Measurements from ENCODE around the gene ACTL6A.
"Not testable (repeated sequence)": the region's sequence is repeated elsewhere in the genome, so short reads cannot be mapped to it uniquely, and the experiment has no call there.

ACTL6A gene

DNA sequence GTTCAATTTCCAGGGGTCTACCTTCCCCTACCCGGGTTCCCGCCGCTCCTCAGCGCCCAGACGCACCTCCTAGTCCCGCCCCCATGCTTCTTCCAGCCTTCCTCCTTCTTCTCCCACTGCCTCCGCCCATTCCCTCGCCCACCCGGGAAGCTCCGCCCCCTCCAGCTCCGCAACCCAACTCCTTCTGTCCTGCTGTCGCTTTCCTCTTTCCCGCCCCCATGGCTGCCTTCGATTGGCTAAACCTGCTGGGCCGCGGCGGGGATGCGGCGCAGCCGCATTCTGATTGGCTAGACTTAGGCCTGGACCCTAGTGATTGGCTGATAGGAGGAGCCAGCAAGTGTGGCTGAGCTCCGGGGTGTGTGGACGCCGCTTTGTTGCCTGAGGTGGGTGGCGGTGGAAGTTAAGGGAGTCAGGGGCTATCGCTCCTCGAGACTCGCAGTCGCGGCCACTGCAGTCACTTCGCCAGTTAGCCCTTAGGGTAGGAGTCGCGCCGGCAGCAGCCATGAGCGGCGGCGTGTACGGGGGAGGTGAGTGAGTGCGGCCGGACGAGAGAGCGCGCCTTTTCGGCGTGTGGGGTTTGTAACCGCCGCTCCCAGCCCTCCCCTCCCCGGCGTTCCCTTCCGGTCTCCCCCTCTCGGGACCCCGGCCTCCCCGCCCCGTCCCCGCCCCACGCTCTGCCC, at the start of gene ACTL6A:
Gene ACTL6A (plus strand): TSS at position 336 of the 680 bp plus-strand sequence. CDS start 167 bp downstream, at position 503.
- Mint-ChIP-seq H3K36me3 (no peaks in the 10 kb centered on the region), H3K27ac (peak within 1 kb of the TSS; percentile 81), H3K27me3 (no peaks in the 10 kb centered on the region), H3K4me1 (peaks cover 28% of the 10 kb centered on the region), H3K4me3 (peak within 1 kb of the TSS; percentile 86), H3K9me3 (no peaks in the 10 kb centered on the region)
- ATAC-seq, result peak; percentile 99

DNA sequence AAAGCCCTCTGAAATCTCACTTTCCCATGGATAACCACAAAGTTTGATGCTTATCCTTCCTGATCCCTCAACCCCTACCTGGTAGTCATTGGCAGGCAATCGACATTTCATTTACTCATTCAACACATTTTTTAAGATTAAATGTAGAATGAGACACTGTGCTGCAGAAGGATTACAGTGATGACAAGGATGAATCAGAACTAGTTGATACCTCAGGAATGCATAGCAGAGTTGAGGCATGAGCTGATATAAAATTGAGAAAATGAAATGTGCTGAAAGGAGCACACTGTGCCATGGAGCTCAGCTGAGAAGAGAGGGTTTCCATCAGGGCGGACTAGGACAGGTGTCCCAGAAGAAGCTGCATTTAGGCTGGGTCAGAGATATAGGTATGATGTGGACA, 48.9 kb upstream of the ACTL6A start:
- peaks cover 20% of the 10 kb centered on the region for H3K36me3 Mint-ChIP-seq
- H3K9me3 Mint-ChIP-seq, result peaks cover 19% of the 10 kb centered on the region
- no peak overlapping the region for H3K27ac Mint-ChIP-seq

DNA sequence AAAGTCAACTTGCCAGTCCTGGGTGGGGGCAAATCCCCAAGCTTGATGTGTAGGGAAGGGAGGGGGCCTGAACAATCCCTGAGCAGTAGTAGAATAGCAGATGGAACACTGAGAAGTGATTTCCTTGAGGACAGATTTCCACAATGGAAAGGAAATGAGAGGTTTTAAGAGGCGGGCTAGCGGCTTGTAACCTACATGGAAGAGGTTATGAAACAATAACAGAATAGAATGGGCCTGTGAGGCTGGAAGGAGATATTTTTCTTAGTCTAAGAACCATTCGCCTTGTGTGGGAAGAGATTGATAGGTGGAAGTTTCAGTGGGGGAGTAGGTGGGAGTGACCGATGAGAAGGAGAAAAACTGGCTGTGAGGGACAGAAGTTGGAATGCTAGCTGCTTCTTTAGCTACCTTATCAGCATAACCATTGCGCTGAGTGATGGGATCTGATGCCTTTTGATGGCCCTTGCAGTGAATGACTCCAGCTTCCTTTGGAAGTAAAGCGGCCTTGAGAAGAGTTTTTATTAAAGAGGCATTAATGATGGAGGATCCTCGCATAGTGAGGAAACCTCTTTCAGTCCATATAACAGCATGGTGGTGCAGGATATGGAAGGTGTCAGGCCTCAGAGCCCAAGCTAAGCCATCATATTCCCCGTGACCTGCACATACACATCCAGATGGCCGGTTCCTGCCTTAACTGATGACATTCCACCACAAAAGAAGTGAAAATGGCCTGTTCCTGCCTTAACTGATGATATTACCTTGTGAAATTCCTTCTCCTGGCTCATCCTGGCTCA, 46.1 kb upstream of the ACTL6A start:
- H3K4me3 Mint-ChIP-seq, H3K27ac Mint-ChIP-seq, H3K4me1 Mint-ChIP-seq, ATAC-seq, H3K27me3 Mint-ChIP-seq: not testable (repeated sequence)
- peaks cover 20% of the 10 kb centered on the region for H3K36me3 Mint-ChIP-seq
- peaks cover 19% of the 10 kb centered on the region for H3K9me3 Mint-ChIP-seq

More for the DNA sequence above, 48.9 kb upstream of the ACTL6A start:
- Mint-ChIP-seq H3K4me1 (no peaks in the 10 kb centered on the region), H3K27me3 (no peaks in the 10 kb centered on the region), H3K4me3 (no peak overlapping the region)
- ATAC-seq, result no peak

DNA sequence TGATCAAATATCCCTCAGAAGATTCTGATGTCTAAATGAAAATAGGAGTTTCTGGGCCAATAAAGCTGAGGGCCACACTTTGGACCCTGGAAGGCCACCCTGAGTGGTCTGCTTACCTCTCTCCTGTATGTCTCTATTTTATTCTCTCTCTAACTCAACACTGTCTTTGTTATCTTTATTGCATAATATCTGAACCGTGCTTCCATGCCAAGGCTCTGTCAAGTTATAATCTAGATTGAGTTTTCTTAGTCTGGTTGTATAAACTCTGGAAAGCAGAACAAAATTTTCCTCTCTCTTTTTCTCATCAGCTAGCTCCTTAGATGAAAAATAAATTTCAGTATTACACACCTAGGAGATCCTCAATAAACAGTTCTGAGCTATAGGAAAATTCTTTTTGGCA, 36.2 kb upstream of the ACTL6A start:
- ATAC-seq, result no peak
- Mint-ChIP-seq H3K27me3 (no peaks in the 10 kb centered on the region), H3K4me3 (no peak overlapping the region), H3K36me3 (no peaks in the 10 kb centered on the region), H3K27ac (no peak overlapping the region), H3K4me1 (no peaks in the 10 kb centered on the region), H3K9me3 (no peaks in the 10 kb centered on the region)

DNA sequence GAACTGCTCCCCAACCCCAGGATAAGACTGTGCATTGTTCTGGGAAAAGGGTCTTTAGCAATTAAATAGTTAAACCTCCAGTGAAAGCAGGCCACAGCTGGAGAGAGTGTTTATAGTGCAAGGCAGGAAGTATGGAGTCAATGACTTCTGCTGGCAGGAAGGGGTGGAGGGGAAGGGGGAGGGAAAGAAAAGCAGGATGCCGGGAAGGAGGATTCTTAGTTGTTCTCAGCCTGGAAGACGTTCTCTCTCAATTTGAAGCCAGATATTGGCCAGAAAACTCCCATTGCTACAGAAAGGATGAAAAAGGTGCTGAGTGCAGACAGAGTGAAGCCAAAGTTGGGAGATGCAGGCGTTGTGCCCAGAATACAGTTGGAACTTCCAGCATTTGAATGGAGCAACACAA, 35.7 kb upstream of the ACTL6A start:
- H3K4me3 Mint-ChIP-seq, result no peak overlapping the region
- no peak overlapping the region for H3K27ac Mint-ChIP-seq
- no peaks in the 10 kb centered on the region for H3K9me3 Mint-ChIP-seq
- H3K36me3 Mint-ChIP-seq, result no peaks in the 10 kb centered on the region
- H3K4me1 Mint-ChIP-seq, result no peaks in the 10 kb centered on the region
- no peak for ATAC-seq
- no peaks in the 10 kb centered on the region for H3K27me3 Mint-ChIP-seq

DNA sequence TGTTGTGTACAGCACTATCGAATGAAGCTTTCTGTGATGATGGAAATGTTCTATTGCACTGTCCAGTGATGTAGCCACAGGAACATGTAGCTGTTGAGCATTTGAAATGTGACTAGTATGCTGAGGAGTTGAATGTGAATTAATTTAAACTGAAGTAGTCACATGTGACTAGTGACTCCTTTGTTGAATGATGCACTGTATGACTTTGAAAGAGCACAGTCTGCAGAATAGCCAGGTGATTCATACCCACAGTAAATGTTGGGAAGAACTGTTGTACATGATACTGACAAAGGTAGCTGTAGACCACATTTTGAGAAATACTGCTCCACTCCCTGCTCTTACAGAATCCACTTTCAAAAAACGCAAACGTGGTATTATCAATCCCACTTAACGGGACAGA, 34.0 kb upstream of the ACTL6A start:
- Mint-ChIP-seq H3K27ac (no peak overlapping the region), H3K4me3 (no peak overlapping the region), H3K9me3 (no peaks in the 10 kb centered on the region), H3K4me1 (no peaks in the 10 kb centered on the region), H3K36me3 (no peaks in the 10 kb centered on the region), H3K27me3 (peaks cover under 1% of the 10 kb centered on the region)
- no peak for ATAC-seq

DNA sequence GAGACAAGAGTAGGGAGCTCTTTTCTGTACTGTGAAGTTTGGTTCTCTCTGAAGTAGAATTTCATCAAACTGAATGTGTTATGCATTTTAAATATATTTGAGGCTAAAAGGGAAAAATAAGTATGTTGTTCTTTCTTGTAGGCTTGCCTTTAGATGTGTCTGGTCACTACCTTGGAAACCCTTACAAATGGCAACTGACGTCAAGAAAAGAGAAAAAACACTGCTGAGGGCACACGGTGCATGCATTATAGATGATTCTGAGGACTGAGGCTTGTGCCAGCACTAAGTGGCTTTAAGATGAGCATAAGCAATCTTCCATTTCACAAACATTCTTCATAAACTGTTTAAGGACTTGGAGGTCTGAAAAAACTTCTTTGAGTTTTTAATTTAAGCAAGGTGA, 31.1 kb upstream of the ACTL6A start:
- Mint-ChIP-seq H3K36me3 (no peaks in the 10 kb centered on the region), H3K4me3 (no peak overlapping the region), H3K9me3 (no peaks in the 10 kb centered on the region), H3K27me3 (peaks cover 13% of the 10 kb centered on the region), H3K4me1 (no peaks in the 10 kb centered on the region), H3K27ac (no peak overlapping the region)
- no peak for ATAC-seq

DNA sequence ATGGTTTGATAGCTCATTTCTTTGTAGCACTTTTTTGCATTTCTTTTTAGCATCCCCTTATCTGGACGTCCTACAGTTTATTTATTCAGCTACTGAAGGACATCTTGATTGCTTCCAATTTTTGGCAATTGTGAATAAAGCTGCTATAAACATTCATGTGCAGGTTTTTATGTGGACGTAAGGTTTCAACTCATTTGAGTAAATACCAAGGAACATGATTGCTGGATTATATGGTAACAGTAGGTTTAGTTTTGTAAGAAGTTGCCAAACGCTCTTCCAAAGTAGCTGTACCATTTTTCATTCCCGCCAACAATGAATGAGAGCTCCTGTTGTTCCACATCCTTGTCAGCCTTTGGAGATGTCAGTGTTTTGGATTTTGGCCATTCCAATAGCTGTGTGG, 29.5 kb upstream of the ACTL6A start:
- Mint-ChIP-seq H3K27me3 (peaks cover 13% of the 10 kb centered on the region), H3K9me3 (no peaks in the 10 kb centered on the region), H3K36me3 (no peaks in the 10 kb centered on the region), H3K4me1 (no peaks in the 10 kb centered on the region), H3K4me3 (no peak overlapping the region), H3K27ac (no peak overlapping the region)
- no peak for ATAC-seq

DNA sequence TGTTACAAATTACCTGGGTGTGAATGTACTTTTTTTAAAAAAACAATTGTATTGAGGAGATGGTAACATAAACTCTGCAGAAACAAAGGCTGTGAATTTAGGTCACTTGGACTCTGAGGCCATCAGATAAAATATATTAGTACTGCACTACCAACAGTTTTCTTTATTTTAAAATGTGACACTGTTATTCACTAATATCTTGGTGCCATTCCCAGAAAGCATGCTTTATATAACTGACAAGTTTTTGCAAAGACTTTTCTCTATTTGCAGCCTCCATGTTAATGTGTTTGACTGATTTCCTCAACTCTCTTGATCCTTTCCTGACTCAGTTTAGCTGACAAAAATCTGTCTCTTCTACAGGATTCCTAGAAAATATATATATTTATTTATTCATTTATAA, 26.5 kb upstream of the ACTL6A start:
- no peak for ATAC-seq
- H3K27ac Mint-ChIP-seq, result no peak overlapping the region
- no peaks in the 10 kb centered on the region for H3K9me3 Mint-ChIP-seq
- H3K36me3 Mint-ChIP-seq, result no peaks in the 10 kb centered on the region
- peaks cover 13% of the 10 kb centered on the region for H3K27me3 Mint-ChIP-seq
- H3K4me3 Mint-ChIP-seq, result no peak overlapping the region
- no peaks in the 10 kb centered on the region for H3K4me1 Mint-ChIP-seq

DNA sequence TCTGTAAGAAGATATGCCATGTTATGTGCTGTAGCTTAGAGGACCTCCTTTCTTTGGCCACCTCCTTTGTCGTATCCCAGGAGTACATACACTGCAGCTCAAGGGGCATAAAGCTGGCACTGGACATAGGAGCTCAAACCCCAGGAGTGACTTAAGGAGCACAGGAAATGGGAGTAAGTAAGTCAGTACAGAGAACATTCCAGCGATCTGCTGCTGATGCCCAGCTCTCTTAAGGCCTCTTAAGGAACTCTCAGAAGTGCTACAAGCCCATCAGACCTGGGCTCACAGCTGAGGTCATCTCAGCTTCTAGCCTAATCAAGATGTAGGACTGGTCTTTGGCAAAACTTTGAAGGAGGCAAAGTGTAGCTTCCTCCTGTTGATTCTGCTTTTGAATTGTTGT, 21.6 kb upstream of the ACTL6A start:
- no peaks in the 10 kb centered on the region for H3K36me3 Mint-ChIP-seq
- ATAC-seq, result no peak
- H3K4me3 Mint-ChIP-seq, result no peak overlapping the region
- no peaks in the 10 kb centered on the region for H3K4me1 Mint-ChIP-seq
- no peaks in the 10 kb centered on the region for H3K9me3 Mint-ChIP-seq
- H3K27ac Mint-ChIP-seq, result no peak overlapping the region
- H3K27me3 Mint-ChIP-seq, result peaks cover 6% of the 10 kb centered on the region

DNA sequence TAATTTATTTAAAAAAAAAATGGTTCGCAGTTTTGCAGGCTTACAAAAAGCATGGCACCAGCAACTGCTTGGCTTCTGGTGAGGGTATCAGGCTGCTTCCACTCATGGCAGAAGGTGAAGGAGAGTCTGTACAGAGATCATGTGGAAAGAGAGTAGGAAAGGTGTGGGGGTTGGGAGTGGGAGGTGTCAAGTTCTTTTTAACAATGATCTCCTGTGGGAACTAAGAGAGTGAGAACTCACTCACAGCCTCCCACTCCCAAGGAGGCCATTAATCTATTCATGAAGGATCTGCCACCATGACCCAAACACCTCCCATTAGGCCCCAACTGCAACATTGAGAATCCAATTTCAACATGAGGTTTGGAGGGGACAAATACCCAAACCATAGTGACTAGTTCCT, 21.1 kb upstream of the ACTL6A start:
- Mint-ChIP-seq H3K27ac (no peak overlapping the region), H3K36me3 (no peaks in the 10 kb centered on the region), H3K4me1 (no peaks in the 10 kb centered on the region), H3K27me3 (peaks cover 6% of the 10 kb centered on the region), H3K9me3 (no peaks in the 10 kb centered on the region), H3K4me3 (no peak overlapping the region)
- no peak for ATAC-seq

DNA sequence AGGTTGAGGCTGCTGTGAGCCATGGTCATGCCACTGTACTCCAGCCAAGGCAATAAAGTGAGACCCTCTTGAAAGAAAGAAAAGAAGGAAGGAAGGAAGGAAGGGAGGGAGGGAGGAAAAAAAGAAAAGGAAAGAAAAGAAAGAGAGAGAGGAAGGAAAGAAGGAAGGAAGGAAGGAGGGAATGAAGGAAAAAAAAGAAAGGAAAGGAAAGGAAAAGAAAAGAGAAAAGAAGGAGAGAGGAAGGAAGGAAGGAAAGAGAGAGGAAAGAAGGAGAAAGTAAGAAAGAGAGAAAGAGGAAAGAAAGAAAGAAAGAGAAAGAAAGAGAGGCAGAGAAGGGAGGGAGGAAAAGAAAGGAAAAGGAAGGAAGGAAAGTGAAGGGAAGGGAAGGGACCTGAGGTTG, 20.4 kb upstream of the ACTL6A start:
- Mint-ChIP-seq H3K36me3 (no peaks in the 10 kb centered on the region), H3K4me1 (no peaks in the 10 kb centered on the region), H3K9me3 (no peaks in the 10 kb centered on the region), H3K4me3 (no peak overlapping the region), H3K27ac (no peak overlapping the region), H3K27me3 (peaks cover 6% of the 10 kb centered on the region)
- no peak for ATAC-seq

DNA sequence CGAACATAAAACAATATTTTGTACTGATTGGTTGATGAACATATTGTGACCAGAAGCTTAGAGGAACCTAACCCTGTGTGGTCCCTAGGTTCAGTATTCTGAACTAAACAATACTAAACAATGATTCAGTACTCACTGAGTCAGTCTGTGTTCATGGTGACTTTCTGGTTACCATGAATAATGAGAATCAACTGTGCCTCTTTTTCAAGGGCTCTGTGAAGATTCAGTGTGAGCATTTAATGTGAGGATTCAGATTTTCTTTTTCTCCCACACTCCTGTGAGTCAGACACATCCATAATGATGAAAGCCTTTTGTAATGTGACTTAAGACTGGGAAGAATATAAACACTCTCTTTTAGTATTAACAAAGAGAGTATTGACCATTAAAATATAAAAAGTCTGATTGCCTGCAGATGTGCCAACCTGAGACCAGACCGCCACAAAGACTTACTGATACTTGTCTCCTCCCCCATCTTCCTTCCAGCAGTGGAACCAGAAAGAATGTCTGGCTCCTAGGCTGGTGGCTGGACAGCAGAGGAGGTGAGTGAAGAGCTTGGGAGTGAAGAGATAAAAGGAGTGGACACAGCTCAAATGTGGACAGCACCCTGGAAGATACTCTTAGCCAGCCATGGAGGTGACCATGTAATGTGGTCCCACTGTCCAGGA, 17.6 kb upstream of the ACTL6A start:
- H3K4me1 Mint-ChIP-seq, result no peaks in the 10 kb centered on the region
- no peak overlapping the region for H3K27ac Mint-ChIP-seq
- no peak for ATAC-seq
- no peaks in the 10 kb centered on the region for H3K36me3 Mint-ChIP-seq
- no peaks in the 10 kb centered on the region for H3K9me3 Mint-ChIP-seq
- H3K4me3 Mint-ChIP-seq, result no peak overlapping the region
- peaks cover 6% of the 10 kb centered on the region for H3K27me3 Mint-ChIP-seq

DNA sequence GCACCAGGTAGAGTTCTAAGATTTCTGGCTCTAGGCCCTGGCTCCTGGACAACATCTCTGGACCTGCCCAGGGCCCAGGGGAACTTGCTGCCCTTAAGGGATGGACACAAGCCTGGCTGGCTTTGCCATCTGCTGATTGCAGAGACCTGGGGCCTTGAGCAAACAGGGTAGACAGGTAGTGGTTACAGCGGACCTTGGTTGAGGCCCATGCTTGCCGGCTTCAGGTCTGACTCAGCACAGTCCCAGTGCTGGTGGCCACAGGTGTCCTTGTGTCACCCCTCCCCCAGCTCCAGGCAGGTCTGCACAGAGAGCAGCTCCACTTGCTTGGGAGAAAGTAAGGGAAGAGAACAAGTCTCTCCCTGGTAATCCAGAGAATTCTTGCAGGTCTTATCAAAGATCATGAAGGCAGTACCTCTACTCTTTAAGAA, 15.9 kb upstream of the ACTL6A start:
- Mint-ChIP-seq H3K27ac (no peak overlapping the region), H3K27me3 (peaks cover 4% of the 10 kb centered on the region), H3K4me1 (no peaks in the 10 kb centered on the region), H3K9me3 (no peaks in the 10 kb centered on the region), H3K4me3 (no peak overlapping the region), H3K36me3 (no peaks in the 10 kb centered on the region)
- ATAC-seq, result no peak

DNA sequence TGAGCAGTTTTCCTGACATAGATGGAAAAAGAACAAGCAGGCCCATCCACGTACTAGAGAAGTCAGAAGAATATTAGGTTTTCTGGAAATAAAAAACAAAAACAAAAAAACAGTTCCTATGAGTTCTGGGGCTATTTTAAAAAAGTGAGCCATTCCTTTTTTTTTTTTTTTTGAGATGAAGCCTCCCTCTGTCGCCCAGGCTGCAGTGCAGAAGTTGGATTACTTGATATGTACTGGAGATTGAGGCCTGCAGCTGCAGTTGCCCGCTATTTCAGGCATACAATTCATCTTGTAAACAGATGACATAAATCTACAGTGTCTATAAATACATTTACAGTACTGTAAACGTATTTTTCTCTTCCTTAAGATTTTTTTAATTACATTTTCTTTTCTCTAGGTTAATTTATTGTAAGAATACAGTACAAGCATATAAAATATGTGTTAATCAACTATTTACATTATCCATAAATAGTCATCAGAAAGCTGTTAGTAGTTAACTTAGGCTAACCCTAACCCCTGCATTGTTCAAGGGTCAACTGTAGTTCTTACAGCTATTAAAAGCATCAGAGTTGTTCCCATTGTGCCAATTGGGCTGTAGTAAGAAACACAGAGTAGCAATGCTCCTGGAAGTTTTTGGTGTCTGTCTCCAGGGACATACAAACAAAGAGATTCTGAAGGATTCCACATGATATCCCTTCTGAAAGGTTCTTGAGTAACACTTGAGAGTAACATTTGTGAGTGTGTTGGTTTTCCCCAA, 11.2 kb upstream of the ACTL6A start:
- Mint-ChIP-seq H3K4me1 (no peaks in the 10 kb centered on the region), H3K27me3 (no peaks in the 10 kb centered on the region), H3K9me3 (no peaks in the 10 kb centered on the region), H3K4me3 (no peak overlapping the region), H3K36me3 (no peaks in the 10 kb centered on the region), H3K27ac (no peak overlapping the region)
- no peak for ATAC-seq
